ENCODE measurements around the gene SLC28A1.

The SLC28A1 gene

DNA sequence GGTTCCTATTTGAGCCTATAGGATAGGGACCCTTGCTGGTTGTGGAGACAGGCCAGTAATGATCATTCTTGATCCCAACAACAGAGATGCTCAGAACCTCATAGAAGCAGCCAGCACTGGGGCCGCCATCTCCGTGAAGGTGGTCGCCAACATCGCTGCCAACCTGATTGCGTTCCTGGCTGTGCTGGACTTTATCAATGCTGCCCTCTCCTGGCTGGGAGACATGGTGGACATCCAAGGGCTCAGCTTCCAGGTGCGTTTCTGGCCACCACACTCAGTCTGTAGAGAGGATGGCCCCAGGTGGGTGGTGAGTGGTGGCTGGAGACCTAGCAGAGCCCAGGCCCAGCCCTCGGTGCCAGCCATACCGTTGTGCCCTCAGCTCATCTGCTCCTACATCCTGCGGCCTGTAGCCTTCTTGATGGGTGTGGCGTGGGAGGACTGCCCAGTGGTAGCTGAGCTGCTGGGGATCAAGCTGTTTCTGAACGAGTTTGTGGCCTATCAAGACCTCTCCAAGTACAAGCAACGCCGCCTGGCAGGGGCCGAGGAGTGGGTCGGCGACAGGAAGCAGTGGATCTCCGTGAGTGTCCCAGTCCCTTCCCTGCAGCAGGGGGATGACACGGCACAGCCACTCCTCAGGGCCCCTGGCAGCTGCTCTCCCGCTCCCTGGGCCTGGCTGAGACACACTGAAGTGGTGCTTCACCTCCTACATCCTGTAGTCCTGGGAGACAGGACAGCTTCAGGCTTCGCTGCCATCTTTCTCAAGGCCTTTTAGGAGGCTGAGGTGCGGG is 50.7 kb downstream of the SLC28A1 start:
- no peak for DNase-seq (ENCODE audit: extremely low read depth in 1 of 2, low read depth in 1 of 2)

GRCh38 chr15:84937144-84937543 is 52.7 kb downstream of the SLC28A1 start:
- DNase-seq (ENCODE audit: extremely low read depth in 1 of 2, low read depth in 1 of 2) = no peak

DNA sequence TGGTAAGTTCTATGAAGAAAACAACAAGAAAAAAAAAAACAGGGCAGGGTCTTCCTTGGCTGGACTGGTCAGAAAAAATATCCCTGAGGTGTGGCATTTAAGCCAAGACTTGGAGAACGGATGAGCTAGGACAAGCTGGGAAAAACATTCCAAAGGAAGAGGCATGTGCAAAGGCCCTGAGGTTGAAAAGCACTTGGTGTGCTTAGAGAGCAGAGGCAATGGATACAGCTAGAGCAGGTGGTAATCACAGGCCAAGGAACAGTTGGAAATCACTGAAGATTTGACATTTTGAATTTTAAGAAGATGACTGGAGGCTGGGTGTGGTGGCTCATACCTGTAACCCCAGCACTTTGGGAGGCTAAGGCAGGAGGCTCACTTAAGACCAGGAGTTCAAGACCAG is 54.3 kb downstream of the SLC28A1 start:
- DNase-seq (ENCODE audit: extremely low read depth in 1 of 2, low read depth in 1 of 2) = no peak

- no peak for DNase-seq (ENCODE audit: extremely low read depth in 1 of 2, low read depth in 1 of 2)
Observed at GRCh38 chr15:84940399-84940798, 55.9 kb downstream of the SLC28A1 start.

DNA sequence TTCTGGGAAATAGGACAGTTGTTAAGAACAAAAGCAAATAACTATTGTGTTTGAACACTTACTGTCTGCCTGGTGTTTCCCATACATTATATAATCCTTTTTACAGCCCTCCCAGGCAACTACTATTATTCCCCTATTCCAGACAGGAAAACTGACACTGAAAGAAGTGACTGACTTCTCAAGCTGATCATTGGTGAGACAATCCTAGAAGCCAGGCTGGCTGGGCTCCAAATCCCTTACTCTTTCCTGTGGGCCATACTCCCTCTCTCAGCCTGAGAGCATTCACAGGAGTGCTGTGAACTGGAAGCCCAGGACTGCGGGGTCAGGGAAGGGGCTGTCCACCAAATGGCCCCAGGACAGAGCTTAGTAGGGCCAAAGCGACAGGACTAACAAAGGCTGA is 58.0 kb downstream of the SLC28A1 start:
- no peak for DNase-seq (ENCODE audit: extremely low read depth in 1 of 2, low read depth in 1 of 2)

GRCh38 chr15:84944311-84944710 is 59.8 kb downstream of the SLC28A1 start:
- DNase-seq (ENCODE audit: extremely low read depth in 1 of 2, low read depth in 1 of 2) = no peak

- no peak for DNase-seq (ENCODE audit: extremely low read depth in 1 of 2, low read depth in 1 of 2)
Observed at GRCh38 chr15:84944861-84945260, 60.4 kb downstream of the SLC28A1 start.

DNA sequence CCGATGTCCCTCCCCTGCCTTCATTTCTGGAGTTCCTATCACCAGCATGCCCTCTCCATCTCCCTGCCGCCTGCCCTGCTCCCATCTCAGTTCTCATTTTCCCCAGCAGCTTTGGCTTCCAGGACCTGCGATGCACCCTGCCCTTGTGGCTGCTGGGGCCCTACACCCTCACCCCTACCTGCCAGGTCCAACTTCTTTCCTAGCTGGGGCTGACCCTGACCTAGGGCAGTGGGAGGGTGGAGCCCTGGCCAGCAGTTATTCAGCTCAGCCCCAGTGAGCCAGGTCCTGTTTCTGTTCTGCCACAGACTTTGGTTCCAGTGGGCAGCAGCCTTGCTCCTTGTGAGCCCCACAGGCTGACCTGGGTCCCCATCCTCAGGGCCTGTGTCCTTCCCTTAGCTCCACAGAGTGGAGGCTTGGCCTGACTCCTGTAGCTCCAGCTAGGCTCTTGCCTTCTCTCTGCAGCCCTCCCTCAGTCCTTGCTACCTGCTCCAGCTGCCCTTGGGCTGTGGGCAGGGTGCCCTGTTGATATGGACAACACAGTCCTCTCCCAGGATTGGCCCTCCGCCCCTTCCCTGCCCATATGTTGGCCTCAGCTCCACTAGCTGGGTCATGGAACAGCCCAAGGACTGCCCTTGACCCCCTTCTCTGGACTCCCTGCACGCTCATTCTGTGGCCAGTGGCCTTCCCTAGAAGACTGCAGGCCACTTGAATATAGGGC is 62.5 kb downstream of the SLC28A1 start:
- DNase-seq (ENCODE audit: extremely low read depth in 1 of 2, low read depth in 1 of 2) = no peak

DNA sequence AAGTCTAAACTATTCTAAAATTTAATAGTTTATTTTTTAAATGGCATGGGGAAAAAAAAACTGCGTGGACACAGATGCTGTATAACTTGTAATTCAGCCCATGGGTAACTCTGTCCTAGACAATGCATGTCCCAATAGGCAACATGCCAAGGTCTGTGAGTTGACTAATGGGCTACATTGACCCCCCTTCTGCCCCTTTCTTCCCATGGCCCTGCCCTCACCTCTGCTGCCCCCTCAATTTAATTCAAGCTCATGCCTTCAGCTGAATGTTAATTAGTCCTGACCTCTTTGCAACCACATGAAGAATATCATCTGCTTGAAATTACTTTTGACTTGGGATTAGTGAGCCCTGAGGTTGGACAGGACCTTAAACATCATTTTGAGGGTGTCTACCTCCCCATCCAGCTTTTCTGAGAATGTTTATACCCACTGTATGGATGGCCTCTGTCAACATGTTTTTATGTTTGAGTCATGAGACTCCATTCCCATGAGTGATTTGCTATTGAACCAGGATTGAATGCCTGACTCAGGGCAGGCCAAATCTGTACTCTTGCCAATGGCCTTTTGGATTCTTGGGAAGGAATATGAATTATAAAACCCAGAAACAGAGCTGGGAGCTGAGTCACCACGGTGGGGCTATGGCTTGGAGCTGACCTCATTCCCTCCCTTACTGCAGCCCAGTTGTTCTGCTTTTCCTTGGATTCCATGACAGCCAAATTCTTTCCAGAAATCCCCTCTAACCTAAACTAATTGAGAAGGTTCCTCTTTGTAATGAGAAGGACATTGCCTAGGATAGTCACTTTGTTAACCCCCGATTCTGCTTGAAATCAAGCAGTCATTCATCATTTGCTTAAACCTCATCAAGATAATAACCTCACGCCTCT is 63.7 kb downstream of the SLC28A1 start:
- no peak for DNase-seq (ENCODE audit: extremely low read depth in 1 of 2, low read depth in 1 of 2)

- no peak for DNase-seq (ENCODE audit: extremely low read depth in 1 of 2, low read depth in 1 of 2)
Observed at GRCh38 chr15:84949043-84949442, 64.6 kb downstream of the SLC28A1 start.

- no peak for DNase-seq (ENCODE audit: extremely low read depth in 1 of 2, low read depth in 1 of 2)
Observed at GRCh38 chr15:84949845-84950569, 65.5 kb downstream of the SLC28A1 start.

GRCh38 chr15:84950570-84951111 is 66.2 kb downstream of the SLC28A1 start:
- no peak for DNase-seq (ENCODE audit: extremely low read depth in 1 of 2, low read depth in 1 of 2)

DNA sequence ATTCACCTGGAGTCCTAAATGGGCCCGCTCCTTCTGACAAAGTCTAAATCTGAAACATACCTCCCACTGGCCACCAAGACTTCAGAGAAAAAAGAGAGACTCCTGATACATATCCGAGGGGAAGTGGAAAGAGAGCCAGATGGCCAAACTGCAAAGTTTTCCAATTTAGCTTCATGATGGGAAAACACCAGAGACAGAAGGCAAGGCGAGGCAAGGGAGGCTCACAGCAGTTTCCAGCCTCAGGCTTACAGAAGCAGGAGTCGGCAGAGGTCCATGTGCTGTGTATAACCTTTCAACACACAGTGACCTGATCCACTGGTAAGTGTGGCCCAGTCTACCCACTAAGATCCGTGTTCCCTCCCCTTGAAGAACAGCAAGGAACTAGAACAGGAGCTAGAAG is 67.3 kb downstream of the SLC28A1 start:
- no peak for DNase-seq (ENCODE audit: extremely low read depth in 1 of 2, low read depth in 1 of 2)

- no peak for DNase-seq (ENCODE audit: extremely low read depth in 1 of 2, low read depth in 1 of 2)
Observed at GRCh38 chr15:84953136-84953535, 68.7 kb downstream of the SLC28A1 start.

DNA sequence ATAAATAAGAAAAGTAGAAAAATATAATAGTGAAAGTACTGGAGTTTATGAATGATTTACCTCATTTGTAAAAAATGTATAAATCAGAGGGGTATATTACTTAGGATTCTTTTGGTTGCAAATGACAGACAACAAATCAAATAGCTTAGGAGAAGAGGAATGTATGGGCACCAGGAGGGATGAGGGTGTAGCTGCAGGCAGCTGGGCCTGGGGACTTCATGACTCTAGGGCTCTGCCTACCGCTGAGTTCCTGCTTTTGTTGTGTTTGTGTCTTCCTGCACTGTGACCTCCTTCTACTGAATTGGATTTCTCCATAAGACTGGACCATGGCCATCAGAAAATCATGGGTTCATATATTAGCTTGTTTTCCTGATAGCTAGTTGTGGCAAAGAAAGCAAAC is 69.3 kb downstream of the SLC28A1 start:
- DNase-seq (ENCODE audit: extremely low read depth in 1 of 2, low read depth in 1 of 2) = no peak

GRCh38 chr15:84955089-84955848 is 70.8 kb downstream of the SLC28A1 start:
- peak; percentile 2 to 11 for DNase-seq (ENCODE audit: extremely low read depth in 1 of 2, low read depth in 1 of 2)

GRCh38 chr15:84956199-84956598 is 71.7 kb downstream of the SLC28A1 start:
- no peak for DNase-seq (ENCODE audit: extremely low read depth in 1 of 2, low read depth in 1 of 2)

DNA sequence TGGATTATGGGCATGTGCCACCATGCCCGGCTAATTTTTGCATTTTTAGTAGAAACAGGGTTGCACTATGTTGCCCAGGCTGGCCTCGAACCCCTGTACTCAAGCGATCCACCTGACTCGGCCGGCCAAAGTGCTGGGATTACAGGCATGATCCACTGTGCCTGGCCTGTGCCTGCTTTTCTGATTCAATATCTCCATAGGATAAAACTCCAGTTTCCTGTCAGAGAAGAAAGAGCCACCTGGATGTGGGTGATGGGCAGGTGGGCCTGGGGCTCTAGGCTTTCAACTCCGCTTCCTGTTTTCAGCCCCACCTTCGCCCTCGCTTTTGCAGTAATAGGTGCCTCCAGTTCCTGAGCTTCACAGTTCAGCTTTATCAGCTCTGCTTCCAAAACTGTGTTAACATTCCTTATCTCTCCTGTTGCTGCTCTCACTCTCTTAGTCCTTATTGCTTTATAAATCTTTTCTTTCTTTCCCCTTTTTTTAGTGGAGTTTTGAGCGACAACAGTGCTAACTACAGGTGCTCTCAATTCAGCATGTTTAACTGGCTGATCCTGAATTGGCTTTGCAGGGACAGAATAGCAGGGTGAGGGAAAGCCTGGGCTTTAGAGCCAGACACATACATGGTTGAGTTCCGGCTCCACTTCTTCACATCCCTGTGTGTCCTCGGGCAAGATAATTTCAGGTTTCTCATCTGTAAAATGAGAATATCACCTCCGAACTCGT is 76.1 kb downstream of the SLC28A1 start:
- DNase-seq (ENCODE audit: extremely low read depth in 1 of 2, low read depth in 1 of 2) = no peak

DNA sequence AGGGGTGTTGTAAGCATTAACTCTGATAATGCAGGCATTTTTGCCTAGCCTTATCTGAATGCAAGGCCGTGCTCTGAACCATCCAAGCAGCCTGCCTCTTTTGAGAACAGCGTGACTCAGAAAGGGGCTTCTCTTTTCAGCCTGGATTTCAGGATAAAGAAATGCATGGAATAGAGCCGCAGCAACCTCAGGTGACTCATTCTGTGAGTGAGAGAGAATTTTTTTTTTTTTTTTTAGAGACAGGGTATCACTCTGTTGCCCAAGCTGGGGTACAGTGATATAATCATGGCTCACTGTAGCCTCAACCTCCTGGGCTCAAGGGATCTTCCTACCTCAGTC is 76.6 kb downstream of the SLC28A1 start:
- no peak for DNase-seq (ENCODE audit: extremely low read depth in 1 of 2, low read depth in 1 of 2)

Measured in activated CD8-positive, alpha-beta memory T cell treated with anti-CD3 and anti-CD28 coated beads for 1 hour (primary cell).